DOHH2 (cell line): ENCODE measurements around the gene ABRACL.

Source experiments
- CTCF ChIP-seq: fragments of 200-600 bp; sonication (generic); IDR thresholded peaks from one replicate; pipeline ENCODE4 v1.5.1; 2014; ENCODE audit warnings: antibody characterized with exemption, mild to moderate bottlenecking, low read depth, low read length; ENCODE audit not compliant: poor library complexity, severe bottlenecking
- EZH2phosphoT487 ChIP-seq: fragments of 200-600 bp; sonication (generic); IDR thresholded peaks from 2 replicates; pipeline ENCODE4 v1.6.1; 2017; ENCODE audit warnings: borderline replicate concordance, mild to moderate bottlenecking, antibody characterized with exemption, low read length, moderate library complexity, mixed read lengths

DNA sequence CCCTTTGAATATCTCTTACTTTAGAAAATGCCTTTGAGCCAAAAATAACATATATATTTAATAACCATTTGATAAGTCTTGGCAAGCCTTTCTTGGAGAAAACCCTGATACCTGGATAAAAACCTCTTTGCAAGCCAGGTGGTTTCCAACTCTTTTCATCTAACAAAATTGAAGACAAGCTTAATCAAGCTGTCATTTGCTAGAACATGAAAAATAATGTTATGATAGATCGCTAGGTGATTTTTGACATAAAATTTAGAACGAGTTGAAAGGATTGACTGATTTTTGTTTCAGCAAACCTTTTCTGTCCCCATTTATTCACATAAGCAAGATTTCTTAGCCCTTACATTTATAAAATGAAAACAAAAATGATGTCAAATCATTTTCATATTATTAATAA, 44.6 kb downstream of the ABRACL start:
- TF ChIP-seq CTCF (no peak), EZH2phosphoT487 (no peak)
